Natural killer cell (primary cell): ENCODE data around the gene CLCN4. TPM values are rescaled to one million over a fixed set of nuclear protein-coding genes. Genes with fewer than 3 reads are reported as not detected.

Source experiments
- total RNA-seq, 4 donors: library from RNA; stranded (reverse); fragments of 120-200 nt in 1 of 4; gene quantifications; one replicate each; pipeline versions ENCODE4 v1.2.3 to v1.2.4, GENCODE V29; 2013 to 2022

Gene CLCN4
- total RNA-seq, 3 donors from 2014 or later (not counting 1 experiment from before 2014, with no cell fraction given) = 0.05 to 0.66 (median 0.23) TPM

Other genes starting within 250 kb of the CLCN4 start
- gene CLDN34, start 189.6 kb upstream of the CLCN4 start, total RNA-seq = not detected